WTC11 (cell line): ENCODE data around the gene CD79A. TPM values are rescaled to one million over a fixed set of nuclear protein-coding genes. Genes with fewer than 3 reads are reported as not detected.

Experiments used
- ATAC-seq: fragments of 200-7000 bp; cut with Tn5 transposase; 2 replicates; pipeline ENCODE4 v1.10.0; 2021; ENCODE audit warnings: mild to moderate bottlenecking, moderate library complexity
- CTCF ChIA-PET: fragments of 300-600 bp; sonication (Branson Sonifier 250); formaldehyde crosslinking; loops from one replicate; lab custom pipeline; 2021; ENCODE audit warnings: antibody characterized with exemption; lab: Charles Lee
- POLR2A ChIA-PET: fragments of 350-600 bp; sonication (Branson Sonifier 250); formaldehyde crosslinking; loops from one replicate; lab custom pipeline; 2021; ENCODE audit warnings: antibody characterized with exemption; lab: Charles Lee
- DNase-seq: peaks from one replicate; pipeline ENCODE4 v3.0.0; 2021; ENCODE audit warnings: low spot score
- H3K27ac Mint-ChIP-seq: 2 replicates; pipeline ENCODE4 v1.8.0; 2021; ENCODE audit warnings: mixed read lengths
- H3K27me3 Mint-ChIP-seq: 2 replicates; pipeline ENCODE4 v1.8.0; 2021; ENCODE audit warnings: low read depth, mild to moderate bottlenecking, moderate library complexity, mixed read lengths
- H3K36me3 Mint-ChIP-seq: 2 replicates; pipeline ENCODE4 v1.8.0; 2021; ENCODE audit warnings: mixed read lengths
- H3K4me1 Mint-ChIP-seq: 2 replicates; pipeline ENCODE4 v1.8.0; 2022; ENCODE audit warnings: mixed read lengths
- H3K4me3 Mint-ChIP-seq: 2 replicates; pipeline ENCODE4 v1.8.0; 2021; ENCODE audit warnings: mild to moderate bottlenecking, moderate library complexity, mixed read lengths
- H3K9me3 Mint-ChIP-seq: 2 replicates; pipeline ENCODE4 v1.8.0; 2021; ENCODE audit warnings: mixed read lengths
- ARID4B ChIP-seq: sonication (generic); formaldehyde crosslinking; IDR thresholded peaks from 2 replicates; pipeline ENCODE4 v1.8.0; 2023; ENCODE audit warnings: missing genetic modification reagents, mild to moderate bottlenecking, borderline replicate concordance
- ATF2 ChIP-seq: sonication (generic); formaldehyde crosslinking; IDR thresholded peaks from 2 replicates; pipeline ENCODE4 v1.8.1; 2022; ENCODE audit warnings: low read depth, missing genetic modification reagents, borderline replicate concordance
- ATF3 ChIP-seq: sonication (generic); formaldehyde crosslinking; conservative IDR thresholded peaks from 2 replicates; pipeline ENCODE4 v1.8.1; 2022; ENCODE audit warnings: mild to moderate bottlenecking, missing genetic modification reagents
- CDX4 ChIP-seq: fragments of 250-450 bp; sonication (Bioruptor Pico); IDR thresholded peaks from 2 replicates; pipeline ENCODE4 v1.9.0; 2021; ENCODE audit warnings: moderate library complexity, mild to moderate bottlenecking, inconsistent platforms, borderline replicate concordance
- CREM ChIP-seq: sonication (generic); formaldehyde crosslinking; IDR thresholded peaks from 2 replicates; pipeline ENCODE4 v1.8.1; 2022; ENCODE audit warnings: mild to moderate bottlenecking, missing genetic modification reagents, moderate library complexity
- ELF4 ChIP-seq: sonication (generic); formaldehyde crosslinking; IDR thresholded peaks from 2 replicates; pipeline ENCODE4 v1.8.1; 2022; ENCODE audit warnings: low read depth, mild to moderate bottlenecking, moderate library complexity, missing genetic modification reagents
- GABPB1 ChIP-seq: sonication (generic); formaldehyde crosslinking; IDR thresholded peaks from 2 replicates; pipeline ENCODE4 v1.8.1; 2023; ENCODE audit warnings: mild to moderate bottlenecking, missing genetic modification reagents
- KAT7 ChIP-seq: sonication (generic); formaldehyde crosslinking; IDR thresholded peaks from 2 replicates; pipeline ENCODE4 v1.8.1; 2023; ENCODE audit warnings: missing genetic modification reagents, mild to moderate bottlenecking, borderline replicate concordance
- NFE2L1 ChIP-seq: sonication (generic); formaldehyde crosslinking; IDR thresholded peaks from 2 replicates; pipeline ENCODE4 v1.8.1; 2023; ENCODE audit warnings: missing genetic modification reagents
- NFYB ChIP-seq: sonication (generic); formaldehyde crosslinking; conservative IDR thresholded peaks from 2 replicates; pipeline ENCODE4 v1.8.0; 2022; ENCODE audit warnings: low read depth, missing genetic modification reagents
- PRDM15 ChIP-seq: sonication (generic); formaldehyde crosslinking; IDR thresholded peaks from 2 replicates; pipeline ENCODE4 v1.8.0; 2022; ENCODE audit warnings: missing genetic modification reagents
- SOX15 ChIP-seq: fragments of 250-450 bp; sonication (Bioruptor Pico); IDR thresholded peaks from 2 replicates; pipeline ENCODE4 v1.9.0; 2021; ENCODE audit warnings: mild to moderate bottlenecking
- TCF7 ChIP-seq: sonication (generic); formaldehyde crosslinking; IDR thresholded peaks from 2 replicates; pipeline ENCODE4 v1.8.0; 2022; ENCODE audit warnings: mild to moderate bottlenecking, low read depth, missing genetic modification reagents, moderate library complexity
- ZNF138 ChIP-seq: sonication (generic); formaldehyde crosslinking; conservative IDR thresholded peaks from 2 replicates; pipeline ENCODE4 v1.8.1; 2022; ENCODE audit warnings: mild to moderate bottlenecking, moderate library complexity, missing genetic modification reagents
- ZNF232 ChIP-seq: sonication (generic); formaldehyde crosslinking; IDR thresholded peaks from 2 replicates; pipeline ENCODE4 v1.8.0; 2022; ENCODE audit warnings: mild to moderate bottlenecking, missing genetic modification reagents
- ZNF281 ChIP-seq: sonication (generic); formaldehyde crosslinking; IDR thresholded peaks from 2 replicates; pipeline ENCODE4 v1.8.0; 2023; ENCODE audit warnings: mild to moderate bottlenecking, missing genetic modification reagents
- ZNF423 ChIP-seq: fragments of 250-450 bp; sonication (Bioruptor Pico); IDR thresholded peaks from 2 replicates; pipeline ENCODE4 v2.1.2; 2022; ENCODE audit warnings: mild to moderate bottlenecking, moderate library complexity
- ZNF532 ChIP-seq: fragments of 250-450 bp; sonication (Bioruptor Pico); IDR thresholded peaks from 2 replicates; pipeline ENCODE4 v1.9.0; 2021; ENCODE audit warnings: mild to moderate bottlenecking, borderline replicate concordance
- total RNA-seq: library from RNA; stranded (reverse); gene quantifications from 3 replicates; pipeline ENCODE4 v1.2.3, GENCODE V29; 2021

The CD79A gene
- total RNA-seq, 1 experiment from 2014 or later = 0.42 TPM

- TF ChIP-seq ARID4B (CRISPR knock-in tag) = no peak
- no peak for TF ChIP-seq GABPB1 (CRISPR knock-in tag)
- TF ChIP-seq ATF3 = no peak
- TF ChIP-seq ZNF232 = no peak
- no peak for TF ChIP-seq NFYB (CRISPR knock-in tag)
- TF ChIP-seq TCF7 = no peak
- TF ChIP-seq SOX15 (CRISPR knock-in tag) = no peak
- no peak for TF ChIP-seq ZNF138 (CRISPR knock-in tag)
- no peak for TF ChIP-seq ATF2 (CRISPR knock-in tag)
- TF ChIP-seq ZNF532 (CRISPR knock-in tag) = no peak
- TF ChIP-seq CDX4 (CRISPR knock-in tag) = no peak
Measured at GRCh38 chr19:41905273-41906002, 28.4 kb downstream of the CD79A start (continued).

- CTCF ChIA-PET = interaction anchor here (0.9 to 1.7 kb wide), 4 partner anchors 10 to 31 kb away, joined by 3 to 7 read pairs (median 4); no protein-coding TSS in a partner anchor
- Mint-ChIP-seq H3K4me1 (no peaks in the 10 kb centered on the region), H3K27me3 (peaks cover 7% of the 10 kb centered on the region), H3K9me3 (no peaks in the 10 kb centered on the region), H3K27ac (peak overlapping the region; percentile 10; the same call in 1 of the 2 replicates), H3K4me3 (no peak overlapping the region), H3K36me3 (peaks cover 26% of the 10 kb centered on the region)
- POLR2A ChIA-PET = interaction anchor here (0.6 to 1.7 kb wide), 4 partner anchors 14 to 36 kb away, joined by 3 to 5 read pairs (median 4); no protein-coding TSS in a partner anchor
- no peak for DNase-seq
- ATAC-seq = peak; percentile 43
- no peak for TF ChIP-seq PRDM15
- no peak for TF ChIP-seq NFE2L1 (CRISPR knock-in tag)
- no peak for TF ChIP-seq CREM
- TF ChIP-seq KAT7 (CRISPR knock-in tag) = no peak
- TF ChIP-seq ZNF423 = no peak
- no peak for TF ChIP-seq ELF4 (CRISPR knock-in tag)
- TF ChIP-seq ZNF281 (CRISPR knock-in tag) = no peak
Measured at GRCh38 chr19:41906271-41906670, 29.2 kb downstream of the CD79A start.
